ENCODE results near the gene ANGPTL5.
"Not testable (repeated sequence)": the region's sequence is repeated elsewhere in the genome, so short reads cannot be mapped to it uniquely, and the experiment has no call there.

Gene ANGPTL5

DNA sequence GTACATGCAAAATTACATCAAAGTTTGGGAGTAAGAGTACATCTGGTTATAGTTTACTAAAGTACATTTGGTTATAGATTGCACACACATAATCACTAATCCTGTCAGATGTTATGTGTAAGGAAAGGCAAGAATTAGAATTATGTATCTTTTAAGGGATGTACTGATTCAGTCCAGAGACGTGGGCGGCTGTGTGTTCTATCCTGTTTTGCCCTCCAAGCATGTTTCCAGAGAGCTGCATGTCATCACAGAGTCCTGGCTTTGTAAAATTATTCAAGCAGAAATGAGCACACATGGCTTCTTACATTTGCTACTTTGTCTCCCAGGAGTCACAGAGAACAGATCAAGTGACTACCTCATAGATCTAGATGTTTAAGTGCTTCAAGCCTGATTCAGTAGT lies 34.7 kb downstream of the ANGPTL5 start:
- DNase-seq: no peak

- DNase-seq: peak; percentile 9
These were observed 36.1 kb downstream of the ANGPTL5 start for GRCh38 chr11:101880222-101880621.

DNA sequence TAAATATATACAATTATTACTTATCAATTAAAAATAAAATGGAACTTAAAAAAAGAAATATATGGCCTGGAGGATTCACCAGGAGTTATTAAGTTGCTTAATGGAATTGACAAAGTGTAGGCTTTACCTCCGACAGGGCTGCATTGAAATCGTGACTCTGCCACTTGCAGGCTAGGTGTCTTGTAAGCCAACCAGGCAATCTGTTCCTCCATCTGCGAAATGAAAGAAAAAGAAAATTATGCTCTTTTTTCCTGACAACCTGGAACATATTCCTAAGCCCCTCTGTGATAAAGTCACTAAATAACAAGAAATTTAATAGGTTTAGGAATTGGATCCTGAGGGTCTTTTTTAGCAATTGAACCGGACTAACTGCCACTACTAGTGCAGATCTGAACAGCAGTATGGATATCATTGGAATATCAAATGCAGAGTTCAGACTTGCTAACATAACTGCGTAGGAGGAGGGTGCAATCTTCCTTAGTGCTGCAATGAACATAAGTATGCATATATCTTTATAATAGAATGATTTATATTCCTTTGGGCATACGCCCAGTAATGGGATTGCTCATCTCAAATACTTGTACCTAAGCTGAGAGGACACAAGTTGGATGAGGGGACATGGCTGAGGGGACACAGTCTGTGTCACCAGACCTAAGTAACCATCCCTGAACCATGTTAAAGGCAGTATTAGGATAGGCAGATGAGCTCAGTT lies 44.0 kb downstream of the ANGPTL5 start:
- no peak for DNase-seq

GRCh38 chr11:101870510-101870909 lies 45.8 kb downstream of the ANGPTL5 start:
- DNase-seq: no peak

DNA sequence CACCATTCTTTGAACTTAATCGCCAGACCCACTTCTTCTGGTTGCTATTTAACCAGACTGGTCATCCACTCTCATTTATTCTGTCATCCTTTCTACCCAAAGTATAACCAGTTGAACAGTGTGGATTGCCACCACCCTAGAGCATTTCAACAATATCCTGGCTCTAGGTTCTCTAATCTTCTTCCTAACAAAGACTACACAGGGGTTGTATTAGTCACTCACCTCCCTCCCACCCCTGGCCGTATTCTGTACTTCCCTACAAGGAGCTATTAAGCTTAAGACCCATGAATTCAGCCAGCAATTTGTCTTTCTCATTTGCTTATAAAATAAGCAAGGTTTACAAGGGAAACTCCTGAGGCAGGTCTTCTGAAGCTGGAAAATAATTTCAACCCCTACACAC lies 48.4 kb downstream of the ANGPTL5 start:
- no peak for DNase-seq

- DNase-seq: no peak
These were observed 49.5 kb downstream of the ANGPTL5 start for GRCh38 chr11:101866619-101867491.

- DNase-seq: no peak
These were observed 52.2 kb downstream of the ANGPTL5 start for GRCh38 chr11:101864098-101864497.

GRCh38 chr11:101863361-101863760 lies 53.0 kb downstream of the ANGPTL5 start:
- DNase-seq: no peak

DNA sequence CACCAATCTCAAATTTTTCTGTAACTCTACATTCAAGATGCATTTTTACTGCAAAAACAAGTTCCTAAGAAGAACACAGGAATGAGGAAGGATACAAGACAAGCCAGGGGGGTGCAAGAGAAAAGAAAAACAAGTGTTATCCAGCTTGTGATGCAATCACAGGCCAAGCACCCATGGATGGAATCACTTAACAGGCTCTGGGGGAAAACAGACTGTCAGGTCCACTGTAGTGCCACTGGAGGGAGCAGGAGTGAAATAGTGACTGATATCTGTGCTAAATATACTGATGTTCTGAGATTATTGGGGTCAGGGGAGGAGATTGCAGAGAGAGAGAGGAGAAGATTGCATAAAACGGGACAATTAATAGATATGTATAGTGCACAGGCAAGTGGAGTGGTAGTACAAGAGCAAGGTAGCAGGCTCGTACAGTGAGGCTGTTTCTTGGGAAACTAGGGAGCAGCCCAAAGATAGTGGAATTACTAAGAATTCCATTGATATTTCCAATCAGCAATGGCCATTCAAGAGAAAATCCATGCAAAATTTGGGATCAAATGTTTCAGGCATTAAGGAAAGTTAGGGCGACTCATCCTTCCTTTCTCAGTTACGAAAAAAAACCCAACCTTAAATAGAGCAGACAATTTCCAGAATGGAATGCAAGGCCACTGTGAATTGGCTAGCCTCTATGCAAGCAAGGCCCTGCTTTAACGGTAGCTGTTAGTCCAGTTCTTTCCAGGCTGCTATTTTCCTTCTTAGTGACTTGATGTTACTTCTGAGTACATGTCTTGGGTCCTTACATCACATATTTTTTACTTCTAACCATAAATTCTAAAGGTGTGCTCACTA lies 53.7 kb downstream of the ANGPTL5 start:
- DNase-seq: no peak

GRCh38 chr11:101860696-101861427 lies 55.5 kb downstream of the ANGPTL5 start:
- DNase-seq: peak; percentile 30

- not testable (repeated sequence) for DNase-seq
These were observed 64.1 kb downstream of the ANGPTL5 start for GRCh38 chr11:101852260-101852659.

GRCh38 chr11:101848262-101848661 lies 68.1 kb downstream of the ANGPTL5 start:
- no peak for DNase-seq

DNA sequence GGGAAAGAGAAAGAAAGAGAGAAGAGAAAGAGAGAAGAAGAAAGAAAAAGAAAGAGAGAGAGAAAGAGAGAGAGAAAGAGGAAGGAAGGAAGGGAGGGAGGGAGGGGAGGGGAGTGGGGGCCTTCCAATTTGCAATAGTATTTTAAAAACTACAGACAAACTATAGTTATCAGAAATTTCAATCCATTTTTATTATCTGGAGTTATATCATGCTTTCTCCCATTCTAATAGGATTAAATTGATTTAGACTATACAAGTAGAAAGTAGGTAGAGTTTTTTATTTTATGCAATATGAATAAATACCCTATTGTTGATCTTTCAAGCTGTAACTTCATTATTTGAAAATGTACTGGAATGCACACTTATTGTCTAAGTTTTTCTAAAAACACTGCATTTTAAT lies 71.7 kb downstream of the ANGPTL5 start:
- no peak for DNase-seq

- no peak for DNase-seq
These were observed 75.6 kb downstream of the ANGPTL5 start for GRCh38 chr11:101840704-101841103.
